ENCODE results near the gene TSBP1. TPM values are rescaled to one million over a fixed set of nuclear protein-coding genes. Genes with fewer than 3 reads are reported as not detected.

TSBP1 gene
- total RNA-seq, 1 experiment from 2014 or later, result not detected

- H2BK12ac ChIP-seq (ENCODE audit: insufficient read length, low read depth, low read length), result no peak overlapping the region
- H2BK120ac ChIP-seq (ENCODE audit: low read depth, low read length, poor library complexity, severe bottlenecking), result no peak overlapping the region
- no peak overlapping the region for H3K4ac ChIP-seq (ENCODE audit: low read depth, low read length)
- no peak overlapping the region for H3K56ac ChIP-seq (ENCODE audit: insufficient read length, low read depth, low read length)
- no peak for DNase-seq
- no peaks in the 10 kb centered on the region for H3K79me1 ChIP-seq (ENCODE audit: insufficient read depth, low read depth, low read length, poor library complexity, severe bottlenecking)
- H4K91ac ChIP-seq (ENCODE audit: insufficient read length, low read depth, low read length), result no peak overlapping the region
- no peaks in the 10 kb centered on the region for H4K20me1 ChIP-seq (ENCODE audit: control insufficient read depth, insufficient read depth, insufficient read length)
- no peak overlapping the region for H3K27ac ChIP-seq (ENCODE audit: insufficient read length, low read depth, low read length)
- Mint-ChIP-seq H3K4me1 (no peaks in the 10 kb centered on the region), H3K9me3 (peaks cover 4 to 12% of the 10 kb centered on the region in 2 experiments; a peak in 2 of 5 replicates), H3K27ac (no peak overlapping the region), H3K36me3 (ENCODE audit: insufficient read depth in 1 of 3, low read depth in 3 of 3) (0 out of 7 replicates have a peak, but pooled peaks cover 0 to 2% (median 0%) of the 10 kb centered on the region in 3 experiments), H3K4me3 (no peak overlapping the region), H3K27me3 (ENCODE audit: low read depth) (no peaks in the 10 kb centered on the region; the same call in none of the 2 replicates)
- no peak overlapping the region for H3K4me2 ChIP-seq (ENCODE audit: insufficient read depth, insufficient read length, low read length)
- H3K18ac ChIP-seq (ENCODE audit: insufficient read length, low read depth, low read length), result no peak overlapping the region
- no peak overlapping the region for H3K23ac ChIP-seq (ENCODE audit: insufficient read length, low read depth, low read length)
- no peaks in the 10 kb centered on the region for H3K23me2 ChIP-seq (ENCODE audit: insufficient read length, low read depth, low read length, poor library complexity, severe bottlenecking)
- no peak overlapping the region for H2AK5ac ChIP-seq (ENCODE audit: insufficient read length, low read length)
- H3T11ph ChIP-seq (ENCODE audit: low read length), result no peak overlapping the region
- no peak overlapping the region for H2BK20ac ChIP-seq (ENCODE audit: low read depth, low read length, poor library complexity, severe bottlenecking)
- no peaks in the 10 kb centered on the region for H3K4me1 ChIP-seq (ENCODE audit: insufficient read depth, low read length)
- no peak overlapping the region for H4K8ac ChIP-seq (replicated peaks; ENCODE audit: insufficient read length, low read depth, low read length)
- no peak overlapping the region for H3K9ac ChIP-seq (ENCODE audit: extremely low read depth, insufficient read length, low read length)
- H2BK5ac ChIP-seq (ENCODE audit: insufficient read length, low read length), result no peak overlapping the region
- H3K79me2 ChIP-seq (ENCODE audit: insufficient read depth, low read length), result no peaks in the 10 kb centered on the region
- TF ChIP-seq CTCF (conservative IDR thresholded peaks at IDR 0.05), result no peak
- no CpG with 5 or more reads among the region's 1 CpG for WGBS (ENCODE audit: extremely low coverage, insufficient read length, low lambda C conversion rate)
- H3K27me3 ChIP-seq (ENCODE audit: insufficient read depth, low read length), result no peaks in the 10 kb centered on the region
- no peak overlapping the region for H2BK15ac ChIP-seq (ENCODE audit: low read depth, low read length)
- H4K5ac ChIP-seq (ENCODE audit: insufficient read length, low read depth, low read length), result no peak overlapping the region
- no peak overlapping the region for H3K14ac ChIP-seq (ENCODE audit: insufficient read depth, low read length)
- H2AFZ ChIP-seq (ENCODE audit: low read length), result no peak overlapping the region
- H3K9me3 ChIP-seq (ENCODE audit: control insufficient read depth, low read depth, low read length), result no peaks in the 10 kb centered on the region
These were observed 14.3 kb upstream of the TSBP1 start for GRCh38 chr6:32386040-32386439.

Data from H9 (cell line).